ENCODE measurements around the gene RFNG. TPM values are rescaled to one million over a fixed set of nuclear protein-coding genes. Genes with fewer than 3 reads are reported as not detected.

Gene RFNG
- total RNA-seq, 4 donors from 2014 or later, result 22.5 to 66.9 (median 49.0) TPM

- no peak for TF ChIP-seq CTCF (IDR thresholded peaks at IDR 0.05; ENCODE audit: low read depth)
These were observed 33.9 kb downstream of the RFNG start for GRCh38 chr17:82017612-82018151.

GRCh38 chr17:82016875-82017459 lies 34.6 kb downstream of the RFNG start:
- no peak for TF ChIP-seq CTCF (IDR thresholded peaks at IDR 0.05; ENCODE audit: low read depth)

GRCh38 chr17:82016061-82016874 lies 35.3 kb downstream of the RFNG start:
- no peak for TF ChIP-seq CTCF (IDR thresholded peaks at IDR 0.05; ENCODE audit: low read depth)

- TF ChIP-seq CTCF (IDR thresholded peaks at IDR 0.05; ENCODE audit: low read depth), result no peak
These were observed 36.2 kb downstream of the RFNG start for GRCh38 chr17:82015311-82015971.

GRCh38 chr17:82014971-82015310 lies 36.7 kb downstream of the RFNG start:
- TF ChIP-seq CTCF (IDR thresholded peaks at IDR 0.05; ENCODE audit: low read depth), result no peak

- TF ChIP-seq CTCF (IDR thresholded peaks at IDR 0.05; ENCODE audit: low read depth), result no peak
These were observed 37.2 kb downstream of the RFNG start for GRCh38 chr17:82014432-82014831.

- TF ChIP-seq CTCF (IDR thresholded peaks at IDR 0.05; ENCODE audit: low read depth), result no peak
These were observed 37.8 kb downstream of the RFNG start for GRCh38 chr17:82013772-82014321.
